Ishikawa (cell line): ENCODE measurements around the gene C10orf143.

ENCODE experiments used
- CEBPB ChIP-seq: IDR thresholded peaks from 2 replicates; pipeline ENCODE4 v1.6.1; 2012
- CREB1 ChIP-seq: IDR thresholded peaks from 2 replicates; pipeline ENCODE4 v1.6.1; 2012; ENCODE audit warnings: low read depth
- EGR1 ChIP-seq: IDR thresholded peaks from 2 replicates; pipeline ENCODE4 v1.6.1; 2012
- EP300 ChIP-seq: IDR thresholded peaks from 2 replicates; pipeline ENCODE4 v1.6.1; 2012; ENCODE audit warnings: borderline replicate concordance
- FOXM1 ChIP-seq: IDR thresholded peaks from 2 replicates; pipeline ENCODE4 v1.6.1; 2012; ENCODE audit warnings: low read depth, borderline replicate concordance
- MAX ChIP-seq: IDR thresholded peaks from 2 replicates; pipeline ENCODE4 v1.6.1; 2012
- NFIC ChIP-seq: IDR thresholded peaks from 2 replicates; pipeline ENCODE4 v1.6.1; 2012
- RAD21 ChIP-seq: IDR thresholded peaks from 2 replicates; pipeline ENCODE4 v1.6.1; 2012; ENCODE audit warnings: low read depth
- REST ChIP-seq: IDR thresholded peaks from 2 replicates; pipeline ENCODE4 v1.6.1; 2012; ENCODE audit warnings: low read depth, mild to moderate bottlenecking
- TAF1 ChIP-seq: IDR thresholded peaks from 2 replicates; pipeline ENCODE4 v1.6.1; 2012; ENCODE audit warnings: low read depth, mild to moderate bottlenecking
- TCF12 ChIP-seq: IDR thresholded peaks from 2 replicates; pipeline ENCODE4 v1.6.1; 2012; ENCODE audit warnings: low read depth
- TEAD4 ChIP-seq: IDR thresholded peaks from 2 replicates; pipeline ENCODE4 v1.6.1; 2012
- YY1 ChIP-seq: IDR thresholded peaks from 2 replicates; pipeline ENCODE4 v1.6.1; 2012; ENCODE audit warnings: low read depth
- ZBTB7A ChIP-seq: IDR thresholded peaks from 2 replicates; pipeline ENCODE4 v1.6.1; 2012; ENCODE audit warnings: low read depth
- TF ChIP-seq, protein P1 (sequence below): IDR thresholded peaks from 2 replicates; pipeline ENCODE4 v1.6.1; 2012

The C10orf143 gene

GRCh38 chr10:130039141-130039540 lies 71.5 kb downstream of the C10orf143 start:
- TF ChIP-seq MAX (no peak), REST (no peak), RAD21 (no peak), CREB1 (no peak), TCF12 (no peak), YY1 (no peak), TEAD4 (no peak), CEBPB (no peak), EGR1 (no peak), FOXM1 (no peak), NFIC (no peak), TAF1 (no peak), EP300 (no peak), ZBTB7A (no peak)
- TF ChIP-seq, protein P1, sequence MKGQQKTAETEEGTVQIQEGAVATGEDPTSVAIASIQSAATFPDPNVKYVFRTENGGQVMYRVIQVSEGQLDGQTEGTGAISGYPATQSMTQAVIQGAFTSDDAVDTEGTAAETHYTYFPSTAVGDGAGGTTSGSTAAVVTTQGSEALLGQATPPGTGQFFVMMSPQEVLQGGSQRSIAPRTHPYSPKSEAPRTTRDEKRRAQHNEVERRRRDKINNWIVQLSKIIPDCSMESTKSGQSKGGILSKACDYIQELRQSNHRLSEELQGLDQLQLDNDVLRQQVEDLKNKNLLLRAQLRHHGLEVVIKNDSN: no peak

DNA sequence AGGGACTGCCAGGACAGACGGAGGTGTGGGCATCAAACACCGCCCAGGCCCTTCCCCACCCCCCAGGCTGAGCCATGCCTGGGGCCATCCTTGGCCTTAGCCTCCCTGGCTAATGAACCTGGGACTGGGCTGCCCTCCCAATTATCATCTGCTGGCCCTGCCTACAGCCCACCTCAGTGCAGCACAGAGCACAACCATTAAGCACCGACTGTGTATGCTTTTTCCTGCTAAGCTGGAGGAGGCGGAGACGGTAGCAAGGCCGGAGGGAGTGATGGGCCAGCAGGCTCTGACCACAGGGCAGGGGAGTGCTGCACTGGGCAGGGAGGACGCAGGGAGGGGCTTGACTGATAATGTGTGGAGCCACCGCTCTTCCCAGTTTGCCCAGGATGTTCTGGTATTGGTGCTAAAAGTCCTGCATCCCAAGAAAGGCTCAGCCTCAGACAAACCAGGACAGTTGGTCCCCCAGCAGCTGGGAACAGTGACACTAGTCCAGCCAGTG lies 72.0 kb downstream of the C10orf143 start:
- no peak for TF ChIP-seq REST
- no peak for TF ChIP-seq TEAD4
- no peak for TF ChIP-seq TAF1
- TF ChIP-seq, protein P1: no peak
- no peak for TF ChIP-seq EP300
- no peak for TF ChIP-seq TCF12
- no peak for TF ChIP-seq MAX
- TF ChIP-seq FOXM1: no peak

DNA sequence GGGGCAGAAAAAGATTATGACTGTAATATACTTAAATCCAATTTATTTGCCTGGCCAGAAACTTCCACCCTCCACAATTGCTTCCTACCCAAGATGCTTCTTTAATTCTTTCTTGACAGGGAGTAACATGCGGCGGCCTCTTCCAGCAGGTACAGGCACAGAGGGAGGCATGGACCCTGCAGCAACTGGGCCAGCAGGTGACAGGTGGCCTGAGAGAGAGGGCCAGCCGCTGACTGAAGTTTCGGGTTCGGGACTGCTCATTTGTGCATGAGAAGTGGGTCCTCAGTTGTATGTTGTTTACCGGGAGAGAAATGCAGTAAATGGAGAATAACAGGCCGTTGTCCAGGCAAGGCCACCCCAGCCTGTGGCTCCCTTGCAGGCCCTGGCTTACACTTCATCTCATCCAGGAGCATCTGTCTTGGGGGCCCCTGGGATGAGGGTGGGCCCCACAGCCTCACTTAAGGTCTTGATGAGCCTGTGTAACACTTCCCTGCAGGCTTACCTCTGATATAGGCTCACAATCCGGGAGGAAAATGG lies 72.5 kb downstream of the C10orf143 start:
- TF ChIP-seq ZBTB7A (no peak), RAD21 (no peak), MAX (no peak), EP300 (no peak), FOXM1 (no peak), NFIC (no peak), TEAD4 (no peak), TAF1 (no peak), YY1 (no peak), EGR1 (no peak), CREB1 (no peak), REST (no peak), CEBPB (no peak), TCF12 (no peak)
- TF ChIP-seq, protein P1: no peak
